ENCODE data around the gene CDK5RAP2.

DNA sequence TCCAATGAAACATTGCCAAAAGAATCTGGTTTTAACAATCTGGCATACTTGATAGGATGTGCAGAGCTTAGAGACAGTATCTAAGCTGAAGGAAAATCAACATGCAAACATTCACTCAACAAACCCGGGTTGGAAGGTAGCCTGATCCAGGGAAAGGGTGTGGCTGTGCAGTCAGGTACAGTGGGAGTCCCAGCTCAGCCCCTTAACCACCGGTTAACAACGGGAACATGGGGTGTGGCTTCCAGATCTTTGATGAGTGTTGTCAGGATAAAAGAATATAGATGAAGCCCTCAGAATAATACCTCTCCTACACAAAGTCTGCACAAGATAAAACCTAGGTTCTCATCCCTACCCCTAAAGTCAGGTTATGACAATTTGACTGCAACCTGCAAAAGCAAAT, 127.3 kb downstream of the CDK5RAP2 start:
- TF ChIP-seq EZH2 (IDR thresholded peaks at IDR 0.05; ENCODE audit: insufficient read depth, poor library complexity, severe bottlenecking) (no peak), EZH2phosphoT487 (IDR thresholded peaks at IDR 0.05; ENCODE audit: insufficient read depth, low read depth) (no peak)
